Endothelial cell of umbilical vein (primary cell): ENCODE measurements around the gene DAB1. TPM values are rescaled to one million over a fixed set of nuclear protein-coding genes. Genes with fewer than 3 reads are reported as not detected.

Experiments used
- BruUV-seq: library from RNA; stranded (reverse); fragments of 400-500 nt; replicated peaks from 2 replicates; lab custom pipeline; 2021; lab: Mats Ljungman, UMichigan
- CTCF ChIA-PET: fragments of 300-600, 350-600 bp; sonication (Branson Sonifier 250); formaldehyde crosslinking; loops from one replicate; lab custom pipeline; 2021; ENCODE audit warnings: antibody characterized with exemption, inconsistent platforms; lab: Charles Lee
- POLR2A ChIA-PET: fragments of 300-600, 350-600 bp; sonication (Branson Sonifier 250); formaldehyde crosslinking; loops from one replicate; lab custom pipeline; 2021; ENCODE audit warnings: antibody characterized with exemption, inconsistent platforms; lab: Charles Lee
- DNase-seq: peaks from one replicate; pipeline ENCODE4 v3.0.0-alpha.2; 2011; ENCODE audit warnings: low read depth, low spot score
- FAIRE-seq: peaks from 2 replicates; lab custom pipeline; 2011; peaks lifted over from hg19 to GRCh38; lab: Jason Lieb, UNC
- H2AFZ ChIP-seq: 2 replicates; pipeline ENCODE4 v1.6.0; 2012; ENCODE audit warnings: low read depth, low read length, control low read depth, inconsistent platforms
- H3K27ac ChIP-seq: 2 replicates; pipeline ENCODE4 v1.5.1; 2011; ENCODE audit warnings: low read depth, mild to moderate bottlenecking, control low read depth, low read length, moderate library complexity; ENCODE audit not compliant: insufficient read depth
- H3K27me3 ChIP-seq, 2 experiments: 2 replicates each; pipeline versions ENCODE4 v1.6.0 to v1.6.1; 2011; ENCODE audit warnings: low read length in 2 of 2, mixed read lengths in 1 of 2; ENCODE audit not compliant: control insufficient read depth in 2 of 2, insufficient read depth in 2 of 2
- H3K36me3 ChIP-seq, 2 experiments: 2 replicates in 1 of 2; 3 replicates in 1 of 2; pipeline ENCODE4 v1.5.1; 2011; ENCODE audit warnings: low read length in 2 of 2, mild to moderate bottlenecking in 1 of 2, moderate library complexity in 1 of 2; ENCODE audit not compliant: control insufficient read depth in 2 of 2, insufficient read depth in 2 of 2; ENCODE audit errors: extremely low read depth in 1 of 2
- H3K4me1 ChIP-seq: 3 replicates; pipeline ENCODE4 v1.5.1; 2011; ENCODE audit warnings: mild to moderate bottlenecking, low read length; ENCODE audit not compliant: control insufficient read depth, insufficient read depth; ENCODE audit errors: extremely low read depth
- H3K4me2 ChIP-seq: 2 replicates; pipeline ENCODE4 v1.6.1; 2011; ENCODE audit warnings: low read length, control low read depth, mixed read lengths; ENCODE audit not compliant: insufficient read depth
- H3K4me3 ChIP-seq, 3 experiments: fragments of 200-600 bp in 1 of 3; sonication (generic), shearing (Covaris generic) in 1 of 3; replicated peaks in 1 of 3; 2 replicates each; pipeline ENCODE4 v1.5.1; 2011 to 2016; ENCODE audit warnings: control low read depth in 3 of 3, low read length in 3 of 3, mild to moderate bottlenecking in 2 of 3, inconsistent platforms in 1 of 3, low read depth in 1 of 3, moderate library complexity in 1 of 3; ENCODE audit not compliant: insufficient read depth in 1 of 3
- H3K79me2 ChIP-seq: 2 replicates; pipeline ENCODE4 v1.6.0; 2012; ENCODE audit warnings: low read length, inconsistent platforms; ENCODE audit not compliant: control insufficient read depth, insufficient read depth
- H3K9ac ChIP-seq: replicated peaks from 2 replicates; pipeline ENCODE3; 2011; ENCODE audit warnings: low read length, control low read depth; ENCODE audit not compliant: insufficient read depth; ENCODE audit errors: extremely low read depth
- H3K9me1 ChIP-seq: replicated peaks from 3 replicates; pipeline ENCODE4 v1.6.0; 2011; ENCODE audit warnings: mild to moderate bottlenecking, low read length; ENCODE audit not compliant: control insufficient read depth, insufficient read depth; ENCODE audit errors: extremely low read depth
- H3K9me3 ChIP-seq: replicated peaks from 2 replicates; pipeline ENCODE4 v1.5.1; 2012; ENCODE audit warnings: low read length, inconsistent platforms; ENCODE audit not compliant: control insufficient read depth, insufficient read depth
- H4K20me1 ChIP-seq: replicated peaks from 2 replicates; pipeline ENCODE3; 2011; ENCODE audit warnings: mild to moderate bottlenecking, low read length; ENCODE audit not compliant: control insufficient read depth, insufficient read depth; ENCODE audit errors: extremely low read depth
- EZH2 ChIP-seq: IDR thresholded peaks from 2 replicates; pipeline ENCODE4 v1.6.1; 2012; ENCODE audit warnings: borderline replicate concordance, low read depth, mild to moderate bottlenecking, moderate library complexity, low read length, inconsistent platforms; ENCODE audit not compliant: severe bottlenecking
- FOS ChIP-seq: IDR thresholded peaks from 2 replicates; pipeline ENCODE4 v1.6.1; 2011; ENCODE audit warnings: mild to moderate bottlenecking, low read length, moderate library complexity, borderline replicate concordance; ENCODE audit not compliant: insufficient read depth
- GATA2 ChIP-seq: IDR thresholded peaks from 2 replicates; pipeline ENCODE4 v1.7.0; 2011; ENCODE audit warnings: low read depth, mild to moderate bottlenecking, moderate library complexity, mixed read lengths, low read length; ENCODE audit not compliant: insufficient read length, insufficient read depth
- JUN ChIP-seq: IDR thresholded peaks from 2 replicates; pipeline ENCODE4 v1.6.1; 2011; ENCODE audit warnings: borderline replicate concordance, low read depth; ENCODE audit not compliant: insufficient read length, insufficient read depth
- dilution Hi-C: fragments of 300-500 bp; cut with MboI; formaldehyde crosslinking; loops from one replicate; pipeline ENCODE4 v1.15.0; 2019; ENCODE audit warnings: low sequenced_read_pairs; ENCODE audit not compliant: extremely low pct_ligation_motif_present
- intact Hi-C: fragments of 100-400 bp; cut with micrococcal nuclease; formaldehyde crosslinking; loops from one replicate; pipeline ENCODE4 v1.10.0; 2022
- polyA plus RNA-seq, 4 experiments: library from polyadenylated mRNA; depleted of rRNA in 3 of 4; stranded (reverse) in 3 of 4; unstranded in 1 of 4; fragments of >200 nt; gene quantifications; 2 replicates each; pipeline versions ENCODE4 v1.2.1 to v1.2.3, GENCODE V29; 2011 to 2012; ENCODE audit warnings: missing spikeins in 1 of 4
- total RNA-seq: library from RNA; stranded (reverse); gene quantifications from 2 replicates; pipeline ENCODE4 v1.2.3, GENCODE V29; 2021
- TF ChIP-seq, protein P1 (sequence below), 2 donors: IDR thresholded peaks; 1 replicate in 1 of 2; 2 replicates in 1 of 2; pipeline ENCODE4 v1.5.1; 2011; ENCODE audit warnings: low read length in 2 of 2, mild to moderate bottlenecking in 2 of 2, moderate library complexity in 2 of 2, control low read depth in 1 of 2, inconsistent platforms in 1 of 2, low read depth in 1 of 2; ENCODE audit not compliant: insufficient read depth in 1 of 2; ENCODE audit errors: extremely low read depth in 1 of 2

DAB1 gene
- total and polyA plus RNA-seq, 2 donors (not counting 3 experiments of a cell fraction or from before 2014, with no cell fraction given), result not detected

DNA sequence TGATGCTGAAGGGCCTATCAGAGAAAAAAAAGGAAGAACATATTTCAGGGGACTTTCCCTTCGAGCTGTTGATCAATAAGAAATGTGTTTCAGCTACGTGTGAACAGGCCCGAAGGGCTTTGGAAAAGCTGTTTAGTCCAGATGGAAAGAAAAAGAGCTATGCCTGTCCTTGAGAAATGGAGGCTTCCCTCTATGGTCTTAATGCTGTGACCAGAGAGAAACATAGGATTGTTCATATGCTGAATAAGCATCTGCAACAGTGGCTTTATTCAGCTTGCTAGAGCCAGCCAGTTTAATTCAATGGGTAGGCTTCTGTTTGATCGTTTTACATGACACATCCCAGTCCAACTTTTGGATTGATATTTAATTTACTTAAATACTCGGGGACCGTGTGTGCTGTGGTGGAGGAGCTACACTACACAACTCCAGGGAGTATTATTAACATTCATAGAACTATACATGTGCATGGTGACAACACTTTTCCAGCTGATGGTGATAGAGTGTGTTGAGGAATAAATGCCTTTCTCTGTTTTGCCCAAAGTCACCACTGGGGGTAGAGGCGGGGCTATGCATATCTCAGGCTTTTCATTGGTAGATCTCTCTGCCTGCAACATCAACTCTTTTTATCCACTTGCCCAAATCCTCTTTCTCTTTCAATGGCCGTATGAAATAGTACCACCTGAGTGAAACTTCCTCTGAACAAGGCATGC is 351.3 kb downstream of the DAB1 start:
- DNase-seq, result no peak
- Histone ChIP-seq H2AFZ (no peak overlapping the region), H3K4me2 (no peak overlapping the region), H3K4me1 (no peaks in the 10 kb centered on the region), H3K4me3 (no peak overlapping the region), H3K36me3 (no peaks in the 10 kb centered on the region), H3K9ac (no peak overlapping the region), H3K9me3 (no peaks in the 10 kb centered on the region), H3K79me2 (no peaks in the 10 kb centered on the region), H3K27me3 (no peaks in the 10 kb centered on the region), H3K27ac (no peak overlapping the region), H4K20me1 (no peaks in the 10 kb centered on the region), H3K9me1 (no peaks in the 10 kb centered on the region)
- TF ChIP-seq, protein P1, sequence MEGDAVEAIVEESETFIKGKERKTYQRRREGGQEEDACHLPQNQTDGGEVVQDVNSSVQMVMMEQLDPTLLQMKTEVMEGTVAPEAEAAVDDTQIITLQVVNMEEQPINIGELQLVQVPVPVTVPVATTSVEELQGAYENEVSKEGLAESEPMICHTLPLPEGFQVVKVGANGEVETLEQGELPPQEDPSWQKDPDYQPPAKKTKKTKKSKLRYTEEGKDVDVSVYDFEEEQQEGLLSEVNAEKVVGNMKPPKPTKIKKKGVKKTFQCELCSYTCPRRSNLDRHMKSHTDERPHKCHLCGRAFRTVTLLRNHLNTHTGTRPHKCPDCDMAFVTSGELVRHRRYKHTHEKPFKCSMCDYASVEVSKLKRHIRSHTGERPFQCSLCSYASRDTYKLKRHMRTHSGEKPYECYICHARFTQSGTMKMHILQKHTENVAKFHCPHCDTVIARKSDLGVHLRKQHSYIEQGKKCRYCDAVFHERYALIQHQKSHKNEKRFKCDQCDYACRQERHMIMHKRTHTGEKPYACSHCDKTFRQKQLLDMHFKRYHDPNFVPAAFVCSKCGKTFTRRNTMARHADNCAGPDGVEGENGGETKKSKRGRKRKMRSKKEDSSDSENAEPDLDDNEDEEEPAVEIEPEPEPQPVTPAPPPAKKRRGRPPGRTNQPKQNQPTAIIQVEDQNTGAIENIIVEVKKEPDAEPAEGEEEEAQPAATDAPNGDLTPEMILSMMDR (IDR thresholded peaks at IDR 0.05; ENCODE audit: extremely low read depth in 1 of 2, insufficient read depth in 1 of 2, low read depth in 1 of 2, low read length in 2 of 2), result no peak
- TF ChIP-seq JUN, result no peak
- TF ChIP-seq GATA2, result no peak
- no peak for TF ChIP-seq FOS
- TF ChIP-seq EZH2, result no peak
- no TSS peak for BruUV-seq
- ChIA-PET POLR2A (no interaction called here), CTCF (no interaction called here)
- no peak for FAIRE-seq
- intact Hi-C loops, result no loop called here
- dilution Hi-C loops, result no loop called here
